ENCODE data around the gene CDH18. TPM values are rescaled to one million over a fixed set of nuclear protein-coding genes. Genes with fewer than 3 reads are reported as not detected.
A peak's percentile ranks its signal among the peaks of the same experiment; 100 is the strongest.

Gene CDH18
- total and polyA plus RNA-seq, 2 donors: 0.06 to 3.2 TPM

DNA sequence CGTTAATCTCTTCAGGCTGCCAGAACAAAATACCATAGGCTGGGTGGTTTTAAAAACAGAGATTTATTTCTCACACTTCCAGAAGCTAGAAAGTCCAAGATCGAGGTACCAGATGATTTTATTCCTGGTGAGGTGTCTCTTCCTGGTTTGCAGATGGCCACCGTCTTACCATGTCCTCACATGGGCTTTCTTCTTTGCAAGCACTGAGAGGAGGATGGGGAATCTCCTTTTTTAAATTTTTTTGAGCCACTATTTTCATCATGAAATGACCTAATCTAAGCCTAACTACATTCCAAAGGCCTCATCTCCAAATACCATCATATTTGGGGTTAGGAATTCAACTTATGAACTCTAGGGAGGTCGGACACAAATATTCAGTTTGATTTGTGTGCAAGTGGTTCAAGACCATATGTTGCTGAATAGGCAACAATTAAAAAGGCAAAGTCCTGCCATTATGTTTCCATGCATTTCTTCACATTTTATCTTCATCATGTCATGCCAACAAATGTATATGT, 371.2 kb downstream of the CDH18 start:
- Histone ChIP-seq H3K36me3 (ENCODE audit: insufficient read depth) (no peaks in the 10 kb centered on the region), H3K4me1 (ENCODE audit: insufficient read depth) (no peaks in the 10 kb centered on the region), H3K27ac (ENCODE audit: low read depth) (no peak overlapping the region), H3K4me3 (ENCODE audit: low read depth, low read length) (no peak overlapping the region)
- no peak for DNase-seq (ENCODE audit: extremely low spot score)
- WGBS: 74% methylated on average over 4 of the region's 4 CpGs

DNA sequence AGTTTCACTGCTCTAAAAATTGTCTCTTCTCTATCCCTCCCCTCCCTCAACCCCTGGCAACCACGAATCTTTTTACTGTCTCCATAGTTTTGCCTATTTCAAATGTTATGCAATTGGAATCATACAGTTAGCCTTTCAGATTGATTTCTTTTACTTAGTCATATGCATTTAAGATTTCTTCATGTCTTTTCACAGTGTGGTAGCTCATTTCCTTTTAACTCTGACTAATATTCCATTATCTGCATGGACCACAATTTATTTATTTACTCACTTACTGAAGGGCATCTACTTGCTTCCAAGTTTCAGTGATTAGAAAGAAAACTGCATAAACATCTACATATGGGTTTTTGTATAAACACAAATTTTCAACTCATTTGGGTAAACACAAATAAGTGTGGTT, 372.3 kb downstream of the CDH18 start:
- Histone ChIP-seq H3K4me3 (ENCODE audit: low read depth, low read length) (no peak overlapping the region), H3K27ac (ENCODE audit: low read depth) (no peak overlapping the region), H3K4me1 (ENCODE audit: insufficient read depth) (no peaks in the 10 kb centered on the region), H3K36me3 (ENCODE audit: insufficient read depth) (no peaks in the 10 kb centered on the region)
- 72% methylated on average over 1 of the region's 1 CpG for WGBS
- no peak for DNase-seq (ENCODE audit: extremely low spot score)

DNA sequence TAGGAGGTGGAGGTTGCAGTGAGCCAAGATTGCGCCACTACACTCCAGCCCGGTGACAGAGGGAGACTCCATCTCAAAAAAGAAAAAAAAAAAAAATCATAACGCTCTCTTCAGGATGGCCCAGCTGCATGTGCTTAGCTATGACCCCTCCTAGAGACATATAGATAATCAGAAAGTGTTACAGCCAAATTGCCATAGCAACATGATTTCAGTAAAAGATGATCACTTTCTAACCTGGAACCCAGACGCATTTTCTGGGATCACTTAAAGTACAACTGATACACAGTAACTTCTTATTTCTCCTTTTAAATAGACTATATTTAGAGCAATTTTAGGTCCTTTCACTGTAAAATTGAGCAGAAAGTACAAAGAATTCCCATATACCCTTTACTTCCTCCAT, 372.9 kb downstream of the CDH18 start:
- Histone ChIP-seq H3K4me1 (ENCODE audit: insufficient read depth) (no peaks in the 10 kb centered on the region), H3K4me3 (ENCODE audit: low read depth, low read length) (no peak overlapping the region), H3K27ac (ENCODE audit: low read depth) (no peak overlapping the region), H3K36me3 (ENCODE audit: insufficient read depth) (no peaks in the 10 kb centered on the region)
- 63% methylated on average over 4 of the region's 4 CpGs for WGBS
- no peak for DNase-seq (ENCODE audit: extremely low spot score)

DNA sequence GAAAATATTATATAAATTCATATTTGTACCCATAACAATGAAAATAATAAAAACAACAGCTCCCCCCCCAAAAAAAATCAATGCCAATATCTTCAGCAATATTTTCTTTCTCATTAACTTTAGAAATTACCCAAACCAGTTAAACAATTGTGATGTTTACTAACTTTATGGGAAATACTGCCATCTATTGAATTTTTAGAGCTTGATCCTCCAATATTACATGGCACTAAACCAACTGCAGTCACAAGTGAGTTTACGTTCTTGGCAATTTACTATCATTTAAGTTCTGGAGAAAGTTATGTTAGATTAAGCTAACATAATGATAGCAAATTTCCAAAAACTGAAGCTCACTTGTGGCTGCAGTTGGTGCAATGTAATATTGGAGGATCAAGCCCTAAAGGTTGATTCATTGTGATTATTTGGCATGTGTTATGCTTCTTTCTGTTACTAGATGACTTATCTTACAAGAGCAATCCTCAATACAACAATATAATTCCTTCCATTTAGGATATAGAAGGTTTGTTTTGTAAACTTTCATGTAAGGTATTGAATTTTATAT, 379.5 kb downstream of the CDH18 start:
- Histone ChIP-seq H3K4me3 (ENCODE audit: low read depth, low read length) (no peak overlapping the region), H3K27ac (ENCODE audit: low read depth) (no peak overlapping the region), H3K36me3 (ENCODE audit: insufficient read depth) (no peaks in the 10 kb centered on the region), H3K4me1 (ENCODE audit: insufficient read depth) (no peaks in the 10 kb centered on the region)
- WGBS: 12% methylated on average over 1 of the region's 1 CpG
- DNase-seq (ENCODE audit: extremely low spot score): no peak

DNA sequence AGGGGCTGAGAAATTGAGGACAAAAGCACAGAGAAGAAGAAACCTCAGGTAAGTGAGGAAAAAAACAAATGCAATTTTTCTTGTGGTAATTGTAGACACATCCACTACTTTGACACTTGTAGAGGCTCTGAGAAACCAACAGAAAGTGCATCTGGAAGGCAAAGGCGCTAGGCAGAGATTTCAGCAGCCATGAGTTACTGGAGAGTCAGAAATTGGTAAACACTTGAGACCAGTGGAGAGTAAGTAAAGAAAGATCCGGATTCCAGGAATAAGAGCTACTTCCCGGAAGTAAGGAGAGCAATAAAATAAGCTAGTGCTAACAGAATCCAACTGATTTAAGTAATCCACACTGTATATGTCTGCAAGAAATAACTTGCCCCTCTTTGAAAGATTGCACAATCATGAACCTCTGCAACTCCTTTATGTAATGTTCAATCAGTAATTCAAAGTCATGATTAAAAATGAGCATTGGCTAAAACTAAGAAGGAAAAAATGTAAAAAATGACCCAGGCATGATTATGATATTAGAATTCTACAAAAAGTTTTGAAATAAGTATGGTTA, 382.1 kb downstream of the CDH18 start:
- 73% methylated on average over 3 of the region's 3 CpGs for WGBS
- Histone ChIP-seq H3K36me3 (ENCODE audit: insufficient read depth) (no peaks in the 10 kb centered on the region), H3K4me3 (ENCODE audit: low read depth, low read length) (no peak overlapping the region), H3K4me1 (ENCODE audit: insufficient read depth) (no peaks in the 10 kb centered on the region), H3K27ac (ENCODE audit: low read depth) (no peak overlapping the region)
- DNase-seq (ENCODE audit: extremely low spot score): no peak

DNA sequence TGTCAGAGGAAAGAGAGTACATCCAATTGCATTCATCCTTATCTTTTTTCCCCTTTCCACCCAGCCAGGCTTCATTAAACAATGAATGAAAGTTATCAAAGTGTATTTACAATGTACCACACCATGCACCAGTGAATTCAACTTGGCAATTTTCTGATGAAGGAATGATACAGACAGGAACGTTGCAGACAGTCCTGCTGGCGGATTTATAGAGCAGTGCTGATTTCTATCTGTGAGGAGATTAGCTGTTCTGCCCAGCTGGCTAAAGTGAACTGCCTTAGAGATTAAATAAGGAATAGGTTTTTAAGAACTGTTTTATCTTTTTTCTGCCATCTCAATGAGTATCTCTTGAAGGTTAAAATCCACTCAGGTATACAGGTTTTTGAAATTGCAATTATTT, 403.9 kb downstream of the CDH18 start:
- Histone ChIP-seq H3K4me1 (ENCODE audit: insufficient read depth) (no peaks in the 10 kb centered on the region), H3K36me3 (ENCODE audit: insufficient read depth) (no peaks in the 10 kb centered on the region), H3K27ac (ENCODE audit: low read depth) (no peak overlapping the region), H3K4me3 (ENCODE audit: low read depth, low read length) (no peak overlapping the region)
- no peak for DNase-seq (ENCODE audit: extremely low spot score)
- WGBS: 13% methylated on average over 2 of the region's 2 CpGs

DNA sequence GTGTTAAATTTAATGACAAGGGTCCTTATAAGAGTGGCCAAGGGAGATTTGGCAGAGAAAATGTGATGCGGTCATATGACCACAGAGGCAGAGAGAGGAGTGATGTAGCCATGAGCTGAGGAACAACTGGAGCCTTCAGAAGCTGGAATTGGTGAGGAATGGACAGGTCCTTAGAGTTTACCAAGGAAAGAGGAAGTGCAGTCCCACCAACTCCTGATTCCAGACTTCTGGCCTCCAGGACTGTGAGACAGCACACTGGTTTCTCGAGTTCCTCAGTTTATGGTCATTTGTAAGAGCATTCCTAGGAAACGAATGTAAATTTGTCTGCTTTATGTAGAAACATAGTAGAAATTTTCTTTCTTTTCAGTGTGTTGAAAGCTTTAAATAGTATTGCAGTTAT, 410.1 kb downstream of the CDH18 start:
- Histone ChIP-seq H3K4me1 (ENCODE audit: insufficient read depth) (no peaks in the 10 kb centered on the region), H3K4me3 (ENCODE audit: low read depth, low read length) (no peak overlapping the region), H3K36me3 (ENCODE audit: insufficient read depth) (no peaks in the 10 kb centered on the region), H3K27ac (ENCODE audit: low read depth) (no peak overlapping the region)
- no peak for DNase-seq (ENCODE audit: extremely low spot score)
- 81% methylated on average over 3 of the region's 3 CpGs for WGBS

DNA sequence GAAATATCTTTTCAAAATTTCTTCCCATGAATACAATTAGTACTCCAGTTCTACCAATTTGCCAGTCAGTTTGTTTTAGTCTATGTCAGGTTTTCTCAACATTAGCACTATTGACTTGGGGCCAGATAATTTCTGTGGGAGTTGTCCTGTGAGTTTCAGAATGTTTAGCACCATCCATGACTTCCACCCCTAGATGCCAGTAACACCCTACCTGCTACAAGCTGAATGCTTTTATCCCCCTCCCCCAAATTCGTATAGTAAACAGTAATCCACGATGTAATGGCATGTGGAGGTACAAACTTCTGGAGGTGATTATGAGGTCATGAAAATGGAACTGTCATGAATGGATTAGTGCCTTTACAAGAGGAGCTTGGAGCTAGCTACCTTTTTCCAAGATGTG, 420.0 kb downstream of the CDH18 start:
- Histone ChIP-seq H3K27ac (ENCODE audit: low read depth) (no peak overlapping the region), H3K36me3 (ENCODE audit: insufficient read depth) (no peaks in the 10 kb centered on the region), H3K4me3 (ENCODE audit: low read depth, low read length) (no peak overlapping the region), H3K4me1 (ENCODE audit: insufficient read depth) (no peaks in the 10 kb centered on the region)
- DNase-seq (ENCODE audit: extremely low spot score): no peak
- 59% methylated on average over 2 of the region's 2 CpGs for WGBS

DNA sequence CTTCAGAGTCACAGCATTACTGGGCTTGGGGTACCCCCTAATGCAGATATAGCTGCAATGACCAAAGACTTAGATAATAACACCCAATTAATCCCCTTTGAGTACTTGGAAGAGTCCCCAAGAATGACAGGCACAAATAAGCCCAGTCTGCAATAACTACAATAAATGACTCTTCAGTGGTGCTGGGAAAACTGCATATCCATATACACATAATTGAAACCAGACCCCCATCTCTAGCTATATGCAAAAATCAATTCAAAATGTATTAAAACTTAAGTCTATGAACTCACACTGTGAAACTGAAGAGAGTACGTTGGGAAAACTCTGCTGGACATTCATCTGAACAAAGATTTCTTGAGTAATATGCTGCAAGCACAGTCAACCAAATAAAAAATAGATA, 422.5 kb downstream of the CDH18 start:
- Histone ChIP-seq H3K36me3 (ENCODE audit: insufficient read depth) (no peaks in the 10 kb centered on the region), H3K4me1 (ENCODE audit: insufficient read depth) (no peaks in the 10 kb centered on the region), H3K27ac (ENCODE audit: low read depth) (no peak overlapping the region), H3K4me3 (ENCODE audit: low read depth, low read length) (no peak overlapping the region)
- no peak for DNase-seq (ENCODE audit: extremely low spot score)
- WGBS: 76% methylated on average over 1 of the region's 1 CpG

DNA sequence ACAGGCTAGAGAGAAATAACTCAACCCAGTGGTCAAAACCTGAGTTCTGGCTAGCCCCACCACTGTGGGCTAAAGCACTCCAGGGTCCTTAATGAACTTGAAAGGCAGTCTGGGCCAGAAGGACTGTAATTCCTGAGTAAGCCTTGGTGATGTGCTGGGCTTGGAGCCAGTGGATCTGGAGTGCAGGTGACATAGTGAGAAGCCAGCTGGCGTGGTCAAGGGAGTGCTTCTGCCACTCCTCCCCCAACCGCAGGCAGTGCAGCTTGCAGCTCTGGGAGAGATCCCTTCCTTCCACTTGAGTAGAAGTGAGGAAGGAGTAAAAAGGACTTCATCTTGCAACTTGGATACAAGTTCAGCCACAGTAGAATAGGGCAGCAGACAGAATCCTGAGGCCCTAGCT, 424.0 kb downstream of the CDH18 start:
- WGBS: 72% methylated on average over 2 of the region's 2 CpGs
- Histone ChIP-seq H3K36me3 (ENCODE audit: insufficient read depth) (no peaks in the 10 kb centered on the region), H3K4me3 (ENCODE audit: low read depth, low read length) (no peak overlapping the region), H3K27ac (ENCODE audit: low read depth) (no peak overlapping the region), H3K4me1 (ENCODE audit: insufficient read depth) (no peaks in the 10 kb centered on the region)
- no peak for DNase-seq (ENCODE audit: extremely low spot score)

DNA sequence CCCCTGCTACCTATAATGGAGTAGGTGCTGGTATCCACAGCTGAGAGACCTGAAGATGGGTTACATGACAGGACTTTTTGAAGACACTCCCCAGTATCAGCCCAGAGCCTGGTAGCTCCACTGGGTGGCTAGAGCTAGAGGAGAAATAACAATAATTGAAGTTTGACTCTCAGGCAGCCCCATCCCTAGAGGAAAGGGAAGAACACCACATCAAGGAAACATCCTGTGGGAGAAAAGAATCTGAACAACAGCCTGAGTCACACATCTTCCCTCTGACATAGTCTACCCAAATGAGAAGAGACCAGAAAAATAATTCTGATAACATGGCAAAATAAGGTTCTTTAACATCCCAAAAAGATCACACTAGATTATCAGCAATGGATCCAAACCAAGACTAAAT, 432.1 kb downstream of the CDH18 start:
- Histone ChIP-seq H3K4me3 (ENCODE audit: low read depth, low read length) (no peak overlapping the region), H3K4me1 (ENCODE audit: insufficient read depth) (no peaks in the 10 kb centered on the region), H3K27ac (ENCODE audit: low read depth) (no peak overlapping the region), H3K36me3 (ENCODE audit: insufficient read depth) (no peaks in the 10 kb centered on the region)
- no peak for DNase-seq (ENCODE audit: extremely low spot score)

DNA sequence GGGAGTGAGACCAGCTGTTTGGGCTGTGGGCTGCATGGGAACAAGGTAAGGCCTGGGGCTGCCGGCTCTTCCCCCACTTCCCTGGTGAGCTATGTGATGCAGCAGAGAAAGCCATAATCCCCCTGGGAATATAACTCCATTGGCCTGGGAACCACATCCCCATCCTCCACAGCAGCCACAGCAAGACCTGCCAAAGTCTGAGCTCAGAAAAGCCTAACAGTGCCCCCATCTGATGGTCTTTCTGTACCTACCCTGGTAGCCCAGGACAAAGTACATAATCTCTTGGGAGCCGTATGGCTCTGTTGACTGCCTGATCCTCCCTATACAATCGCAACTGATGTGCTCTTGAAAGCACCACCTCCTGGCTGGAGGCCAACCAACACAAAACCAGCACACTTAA, 432.6 kb downstream of the CDH18 start:
- no peak overlapping the region for H3K27ac ChIP-seq (ENCODE audit: low read depth)
- no peak for DNase-seq (ENCODE audit: extremely low spot score)
- no peak overlapping the region for H3K4me3 ChIP-seq (ENCODE audit: low read depth, low read length)
- no peaks in the 10 kb centered on the region for H3K36me3 ChIP-seq (ENCODE audit: insufficient read depth)
- no peaks in the 10 kb centered on the region for H3K4me1 ChIP-seq (ENCODE audit: insufficient read depth)
- 94% methylated on average over 3 of the region's 3 CpGs for WGBS

DNA sequence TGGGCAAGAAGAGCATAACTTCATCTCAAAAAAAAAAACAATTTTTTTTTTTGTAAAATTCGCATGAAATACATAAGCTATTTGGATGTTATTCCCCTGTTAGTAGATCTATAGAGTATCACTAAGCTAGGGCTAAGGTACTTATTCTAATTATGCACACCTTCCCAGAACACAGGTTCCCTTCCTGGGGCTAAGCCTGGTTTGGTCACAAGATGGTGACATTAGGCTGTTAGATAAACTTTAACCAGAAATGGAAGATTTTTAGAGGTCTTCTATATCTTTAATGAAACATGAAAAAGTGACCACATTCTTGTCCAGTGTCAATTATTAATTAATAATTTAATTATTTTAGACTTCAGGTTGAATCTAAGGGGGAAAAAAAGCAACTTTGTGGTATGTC, 433.5 kb downstream of the CDH18 start:
- no peak for DNase-seq (ENCODE audit: extremely low spot score)
- H3K4me3 ChIP-seq (ENCODE audit: low read depth, low read length): no peak overlapping the region
- whole genome bisulfite sequencing: 90% methylated on average over 1 of the region's 1 CpG
- H3K27ac ChIP-seq (ENCODE audit: low read depth): no peak overlapping the region
- no peaks in the 10 kb centered on the region for H3K4me1 ChIP-seq (ENCODE audit: insufficient read depth)
- no peaks in the 10 kb centered on the region for H3K36me3 ChIP-seq (ENCODE audit: insufficient read depth)

DNA sequence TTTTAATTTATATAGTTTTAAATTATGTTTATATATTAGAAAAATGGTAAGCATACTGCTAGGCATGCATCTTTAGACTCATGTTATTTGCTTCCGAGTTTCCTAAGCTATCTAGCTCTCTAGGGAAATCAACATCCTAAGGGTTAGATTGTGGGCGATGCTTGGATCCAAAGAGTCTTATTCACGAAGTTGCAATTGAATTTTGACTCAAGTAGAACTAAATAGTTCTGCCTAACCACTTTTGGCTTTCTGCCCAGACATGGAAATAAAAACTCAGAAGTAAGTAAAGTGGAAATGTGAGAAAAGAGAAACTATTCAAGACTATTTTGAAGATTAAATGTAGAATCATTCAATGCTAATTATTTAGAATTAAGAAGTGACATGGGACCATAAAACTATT, 440.4 kb downstream of the CDH18 start:
- Histone ChIP-seq H3K27ac (ENCODE audit: low read depth) (no peak overlapping the region), H3K4me3 (ENCODE audit: low read depth, low read length) (no peak overlapping the region), H3K4me1 (ENCODE audit: insufficient read depth) (no peaks in the 10 kb centered on the region), H3K36me3 (ENCODE audit: insufficient read depth) (no peaks in the 10 kb centered on the region)
- 21% methylated on average over 3 of the region's 3 CpGs for WGBS
- DNase-seq (ENCODE audit: extremely low spot score): peak; percentile 20

DNA sequence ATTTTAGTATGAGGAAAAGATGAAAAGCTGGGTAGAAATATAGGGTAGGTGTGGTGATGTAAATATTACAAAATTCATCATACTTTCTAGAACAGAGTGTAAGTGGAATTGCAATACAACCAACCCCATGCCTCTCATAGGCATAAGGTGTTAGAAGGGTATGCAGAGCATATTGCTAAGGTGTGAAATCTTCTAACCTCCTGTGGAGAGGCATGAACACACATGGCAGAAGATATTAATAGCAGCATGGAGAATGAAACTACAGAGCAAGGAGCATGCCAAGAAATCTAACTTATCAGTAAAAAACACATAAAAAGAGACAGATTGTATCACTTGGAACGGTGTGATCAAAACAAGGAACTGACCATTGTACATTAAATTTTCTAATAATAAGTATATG, 441.5 kb downstream of the CDH18 start:
- Histone ChIP-seq H3K4me3 (ENCODE audit: low read depth, low read length) (no peak overlapping the region), H3K36me3 (ENCODE audit: insufficient read depth) (no peaks in the 10 kb centered on the region), H3K27ac (ENCODE audit: low read depth) (no peak overlapping the region), H3K4me1 (ENCODE audit: insufficient read depth) (no peaks in the 10 kb centered on the region)
- WGBS: 23% methylated on average over 1 of the region's 1 CpG
- no peak for DNase-seq (ENCODE audit: extremely low spot score)

All from urinary bladder (tissue), 4 donors.